HepG2 (cell line): ENCODE measurements around the gene C11orf58. TPM values are rescaled to one million over a fixed set of nuclear protein-coding genes. Genes with fewer than 3 reads are reported as not detected.

Experiments used
- ATAC-seq: fragments of 200-7000 bp; cut with Tn5 transposase; 3 replicates; pipeline ENCODE4 v1.9.1; 2020; ENCODE audit warnings: mild to moderate bottlenecking, moderate library complexity
- BruUV-seq: library from RNA; stranded (reverse); fragments of 400-500 nt; replicated peaks from 2 replicates; lab custom pipeline; 2021; lab: Mats Ljungman, UMichigan
- CTCF ChIA-PET: fragments of 300-600 bp; formaldehyde crosslinking; extraction: SDS; loops from one replicate; lab custom pipeline; 2021; ENCODE audit warnings: low total read pairs, inconsistent platforms, low intra/inter-chr PET ratio; lab: Yijun Ruan, JAX
- POLR2A ChIA-PET: fragments of 350-600 bp; sonication (Branson Sonifier 250); formaldehyde crosslinking; loops from one replicate; lab custom pipeline; 2020; ENCODE audit warnings: antibody characterized with exemption, inconsistent platforms; lab: Yijun Ruan, JAX
- DNase-seq: peaks from one replicate; pipeline ENCODE4 v3.0.0-alpha.2; 2015; ENCODE audit warnings: low spot score
- FAIRE-seq: peaks from 3 replicates; lab custom pipeline; 2011; peaks lifted over from hg19 to GRCh38; lab: Jason Lieb, UNC
- H2AFZ ChIP-seq: one replicate; pipeline ENCODE4 v1.6.1; 2011; ENCODE audit warnings: low read length, inconsistent platforms
- H3K27ac ChIP-seq: fragments of 300-600 bp; 3 replicates; pipeline ENCODE4 v1.8.0; 2011; ENCODE audit warnings: mixed run types, mild to moderate bottlenecking, mixed read lengths, low read length, inconsistent platforms; ENCODE audit not compliant: insufficient read depth; ENCODE audit errors: extremely low read length
- H3K27me3 ChIP-seq, 2 experiments: fragments of 200-600 bp in 1 of 2; 2 replicates in 1 of 2; 3 replicates in 1 of 2; pipeline versions ENCODE4 v1.6.0 to v1.8.0; 2011; ENCODE audit warnings: low read length in 2 of 2, mild to moderate bottlenecking in 2 of 2, moderate library complexity in 2 of 2, inconsistent platforms in 1 of 2; ENCODE audit not compliant: insufficient read depth in 2 of 2, control insufficient read depth in 1 of 2
- H3K36me3 ChIP-seq, 2 experiments: fragments of 200-600 bp in 1 of 2; replicated peaks in 1 of 2; 2 replicates in 1 of 2; 3 replicates in 1 of 2; pipeline versions ENCODE4 v1.5.1 to v1.8.0; 2011; ENCODE audit warnings: low read length in 2 of 2, inconsistent platforms in 1 of 2; ENCODE audit not compliant: insufficient read depth in 2 of 2, control insufficient read depth in 1 of 2
- H3K4me1 ChIP-seq: 2 replicates; pipeline ENCODE4 v1.5.1; 2012; ENCODE audit warnings: low read length, inconsistent platforms; ENCODE audit not compliant: insufficient read depth
- H3K4me2 ChIP-seq: 2 replicates; pipeline ENCODE4 v1.6.0; 2011; ENCODE audit warnings: low read depth, low read length, inconsistent platforms
- H3K4me3 ChIP-seq, 3 experiments: fragments of 200-600 bp in 1 of 3; sonication (generic), shearing (Covaris generic) in 1 of 3; replicated peaks in 1 of 3; 2 replicates each; pipeline ENCODE4 v1.5.1; 2011 to 2016; ENCODE audit warnings: low read length in 3 of 3, inconsistent platforms in 2 of 3, low read depth in 2 of 3, mild to moderate bottlenecking in 2 of 3, control low read depth in 1 of 3, mixed read lengths in 1 of 3; ENCODE audit not compliant: insufficient read depth in 1 of 3
- H3K79me2 ChIP-seq: one replicate; pipeline ENCODE4 v1.6.1; 2011; ENCODE audit warnings: low read length, inconsistent platforms; ENCODE audit not compliant: insufficient read depth
- H3K9ac ChIP-seq: 2 replicates; pipeline ENCODE4 v1.6.0; 2011; ENCODE audit warnings: mild to moderate bottlenecking, low read depth, low read length, inconsistent platforms; ENCODE audit not compliant: insufficient read depth
- H3K9me3 ChIP-seq: 2 replicates; pipeline ENCODE4 v1.5.1; 2012; ENCODE audit warnings: mild to moderate bottlenecking, low read length
- H4K20me1 ChIP-seq: 2 replicates; pipeline ENCODE4 v1.6.0; 2011; ENCODE audit warnings: inconsistent platforms, mild to moderate bottlenecking, low read length, moderate library complexity; ENCODE audit not compliant: insufficient read depth
- EEA1 ChIP-seq: sonication (generic); formaldehyde crosslinking; IDR thresholded peaks from 2 replicates; pipeline ENCODE4 v1.5.1; 2020; ENCODE audit warnings: mild to moderate bottlenecking, missing genetic modification reagents, borderline replicate concordance
- ETV6 ChIP-seq: sonication (generic); formaldehyde crosslinking; conservative IDR thresholded peaks from 2 replicates; pipeline ENCODE4 v1.4.0; 2020; ENCODE audit warnings: missing genetic modification reagents
- FOXA3 ChIP-seq: IDR thresholded peaks from 2 replicates; pipeline ENCODE4 v1.6.1; 2016; ENCODE audit warnings: missing genetic modification reagents, missing compliant biosample characterization
- FOXC1 ChIP-seq: sonication (generic); formaldehyde crosslinking; IDR thresholded peaks from 2 replicates; pipeline ENCODE4 v1.8.0; 2022; ENCODE audit warnings: mild to moderate bottlenecking, missing genetic modification reagents, borderline replicate concordance
- NBN ChIP-seq: fragments of 450-650 bp; conservative IDR thresholded peaks from 2 replicates; pipeline ENCODE4 v1.6.1; 2017
- NR2C2 ChIP-seq: sonication (generic); formaldehyde crosslinking; IDR thresholded peaks from 2 replicates; pipeline ENCODE4 v1.4.0; 2020; ENCODE audit warnings: missing genetic modification reagents, mild to moderate bottlenecking, moderate library complexity, borderline replicate concordance
- PPARG ChIP-seq: conservative IDR thresholded peaks from 2 replicates; pipeline ENCODE4 v1.6.1; 2016; ENCODE audit warnings: missing biosample characterization, missing genetic modification reagents
- RFX1 ChIP-seq: fragments of 450-650 bp; IDR thresholded peaks from 2 replicates; pipeline ENCODE4 v1.6.1; 2017
- ZBTB8A ChIP-seq: sonication (generic); formaldehyde crosslinking; IDR thresholded peaks from 2 replicates; pipeline ENCODE4 v1.4.0; 2020; ENCODE audit warnings: mild to moderate bottlenecking, low read depth, missing genetic modification reagents, borderline replicate concordance
- ZFP82 ChIP-seq: sonication (generic); formaldehyde crosslinking; IDR thresholded peaks from 2 replicates; pipeline ENCODE4 v1.5.1; 2020; ENCODE audit warnings: mild to moderate bottlenecking, missing genetic modification reagents, borderline replicate concordance
- ZMYM3 ChIP-seq: sonication (generic); formaldehyde crosslinking; IDR thresholded peaks from 2 replicates; pipeline ENCODE4 v1.5.1; 2020; ENCODE audit warnings: mild to moderate bottlenecking, missing genetic modification reagents
- ZNF232 ChIP-seq: sonication (generic); formaldehyde crosslinking; IDR thresholded peaks from 2 replicates; pipeline ENCODE4 v1.4.0; 2020; ENCODE audit warnings: missing genetic modification reagents, borderline replicate concordance
- ZNF652 ChIP-seq: IDR thresholded peaks from 2 replicates; pipeline ENCODE4 v1.6.1; 2016; ENCODE audit warnings: low read depth, borderline replicate concordance
- ZNF678 ChIP-seq: sonication (generic); formaldehyde crosslinking; IDR thresholded peaks from 2 replicates; pipeline ENCODE4 v1.4.0; 2020; ENCODE audit warnings: mild to moderate bottlenecking, missing genetic modification reagents
- ZNF792 ChIP-seq: IDR thresholded peaks from 2 replicates; pipeline ENCODE4 v1.6.1; 2016
- WGBS: methylation state at CpG from one replicate; pipeline ENCODE4 v1.1.6; 2017; ENCODE audit warnings: low lambda C conversion rate; 5-methylcytosine and 5-hydroxymethylcytosine counted together
- in situ Hi-C: cut with HindIII; loops from 2 replicates; pipeline ENCODE4 v1.10.0; 2017; ENCODE audit warnings: low pct_unique_long_range_greater_than_20kb; ENCODE audit not compliant: extremely low pct_ligation_motif_present
- intact Hi-C: fragments of 100-400 bp; cut with micrococcal nuclease; formaldehyde crosslinking; loops from one replicate; pipeline ENCODE4 v1.10.0; 2022; ENCODE audit not compliant: unreplicated experiment
- polyA plus RNA-seq, 8 experiments: library from polyadenylated mRNA; depleted of rRNA in 3 of 8; stranded (reverse) in 7 of 8; unstranded in 1 of 8; fragments of >200 nt; fragmentation: Illumina TruSeq in 4 of 8; extraction: Trizol in 4 of 8; gene quantifications; 2 replicates each; pipeline versions ENCODE4 v1.2.1 to v1.2.3, GENCODE V29; 2011 to 2016; ENCODE audit warnings: low read depth in 4 of 8, missing spikeins in 1 of 8, mixed read lengths in 1 of 8; ENCODE audit not compliant: insufficient read depth in 1 of 8
- total RNA-seq, 5 experiments: library from RNA; depleted of rRNA; stranded (reverse); fragments of >200 nt; fragmentation: Illumina TruSeq; extraction: Trizol; gene quantifications; 2 replicates each; pipeline ENCODE4 v1.2.3, GENCODE V29; 2016; ENCODE audit warnings: low read depth in 1 of 5
- TF ChIP-seq, protein P1 (sequence below): sonication (generic); formaldehyde crosslinking; IDR thresholded peaks from 2 replicates; pipeline ENCODE4 v1.4.0; 2020; ENCODE audit warnings: missing genetic modification reagents, mild to moderate bottlenecking, borderline replicate concordance
- TF ChIP-seq, protein P2 (sequence below): sonication (generic); formaldehyde crosslinking; conservative IDR thresholded peaks from 2 replicates; pipeline ENCODE4 v1.4.0; 2020; ENCODE audit warnings: missing genetic modification reagents
- TF ChIP-seq, protein P3 (sequence below): sonication (generic); formaldehyde crosslinking; IDR thresholded peaks from 2 replicates; pipeline ENCODE4 v1.5.0; 2020; ENCODE audit warnings: missing genetic modification reagents
- TF ChIP-seq, protein P4 (sequence below): sonication (generic); formaldehyde crosslinking; IDR thresholded peaks from 2 replicates; pipeline ENCODE4 v1.4.0; 2020; ENCODE audit warnings: mild to moderate bottlenecking, missing genetic modification reagents

The C11orf58 gene
- total and polyA plus RNA-seq, 2 of the 13 experiments (the other 11 are each of a cell fraction or from before 2014, with no cell fraction given): 83.8 to 167 TPM

DNA sequence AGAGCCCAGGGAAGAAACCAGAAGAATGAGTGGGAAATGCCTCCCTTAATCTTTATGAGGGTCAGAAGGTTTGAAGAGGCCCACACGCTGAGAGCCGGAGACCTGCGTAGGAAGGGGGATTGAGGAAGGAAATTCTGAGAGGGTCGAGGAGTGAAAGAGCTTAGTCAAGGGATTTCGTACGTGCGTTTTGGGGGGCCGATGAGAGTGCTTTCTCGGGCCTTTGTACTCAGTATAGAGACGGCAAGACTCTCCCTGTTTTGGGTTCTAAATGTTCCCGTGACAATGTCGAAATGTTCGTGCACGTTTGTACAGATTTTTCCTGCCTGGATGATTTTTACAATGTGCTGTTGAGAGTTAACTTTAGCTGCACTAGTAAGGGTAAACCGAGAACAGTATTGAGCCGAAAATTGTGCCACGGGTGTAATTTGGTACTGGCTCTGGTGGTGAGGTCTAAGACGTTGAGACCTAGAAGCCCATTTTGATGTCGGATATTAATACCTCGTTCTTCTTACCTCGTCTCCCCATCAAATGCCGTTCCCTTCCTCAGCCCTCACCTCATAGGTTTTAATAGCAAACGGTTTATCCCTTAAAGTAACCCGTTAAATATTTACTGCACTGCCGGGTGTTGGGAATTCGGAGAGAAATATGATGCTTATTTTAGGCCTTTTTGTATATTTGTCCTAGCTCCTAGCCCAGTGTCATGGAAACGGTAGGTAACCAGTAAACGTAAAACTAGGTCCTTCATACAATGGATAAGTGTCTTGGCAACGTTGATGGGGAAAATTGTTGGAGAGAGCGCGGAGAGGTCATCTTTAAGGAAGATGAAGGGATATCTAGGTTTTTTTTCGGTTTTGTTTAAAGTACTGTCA, 734 bp downstream of the C11orf58 start:
- Histone ChIP-seq H3K9me3 (no peaks in the 10 kb centered on the region), H3K4me3 (peak overlapping the region; percentile 74 to 92 (median 90)), H3K36me3 (peaks cover 0 to 2% of the 10 kb centered on the region in 2 experiments; a peak in 4 of 5 replicates), H3K4me1 (peaks cover 37% of the 10 kb centered on the region), H3K27ac (peak overlapping the region; percentile 95), H2AFZ (no peak overlapping the region), H3K9ac (peak overlapping the region; percentile 99), H4K20me1 (peaks cover 36% of the 10 kb centered on the region), H3K27me3 (no peaks in the 10 kb centered on the region; a peak in 1 of 5 replicates), H3K4me2 (peak overlapping the region; percentile 72), H3K79me2 (peaks cover 61% of the 10 kb centered on the region)
- CTCF ChIA-PET: no interaction called here
- ATAC-seq (no peak; the same call in 2 of the 3 replicates), DNase-seq (no peak), FAIRE-seq (no peak)
- TSS peak; percentile 82 for BruUV-seq
- WGBS: 2% methylated on average over 32 of the region's 32 CpGs
- POLR2A ChIA-PET: interaction anchor here (0.7 to 3.1 kb wide), 6 partner anchors 8 to 1089 kb away, joined by 3 to 12 read pairs (median 4); no protein-coding TSS in a partner anchor
- intact Hi-C loops (no loop called here), in situ Hi-C loops (no loop called here)
- TF ChIP-seq, protein P1, sequence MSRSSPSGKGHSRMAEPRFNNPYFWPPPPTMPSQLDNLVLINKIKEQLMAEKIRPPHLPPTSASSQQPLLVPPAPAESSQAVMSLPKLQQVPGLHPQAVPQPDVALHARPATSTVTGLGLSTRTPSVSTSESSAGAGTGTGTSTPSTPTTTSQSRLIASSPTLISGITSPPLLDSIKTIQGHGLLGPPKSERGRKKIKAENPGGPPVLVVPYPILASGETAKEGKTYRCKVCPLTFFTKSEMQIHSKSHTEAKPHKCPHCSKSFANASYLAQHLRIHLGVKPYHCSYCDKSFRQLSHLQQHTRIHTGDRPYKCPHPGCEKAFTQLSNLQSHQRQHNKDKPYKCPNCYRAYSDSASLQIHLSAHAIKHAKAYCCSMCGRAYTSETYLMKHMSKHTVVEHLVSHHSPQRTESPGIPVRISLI: no peak
- TF ChIP-seq ZMYM3 (CRISPR knock-in tag) (no peak), NBN (no peak), NR2C2 (CRISPR knock-in tag) (no peak), ZFP82 (CRISPR knock-in tag) (no peak), ZNF678 (CRISPR knock-in tag) (no peak), ETV6 (CRISPR knock-in tag) (no peak), FOXC1 (no peak), ZNF232 (CRISPR knock-in tag) (peak; percentile 27; the same call in 1 of the 2 replicates), EEA1 (CRISPR knock-in tag) (no peak), ZBTB8A (CRISPR knock-in tag) (0 out of 2 replicates have a peak, but pooled peaks have one; percentile 8), PPARG (CRISPR knock-in tag) (no peak), RFX1 (peak; percentile 29; the same call in 1 of the 2 replicates), ZNF652 (CRISPR knock-in tag) (no peak), FOXA3 (CRISPR knock-in tag) (no peak), ZNF792 (0 out of 2 replicates have a peak, but pooled peaks have one; percentile 12)
- TF ChIP-seq, protein P2, sequence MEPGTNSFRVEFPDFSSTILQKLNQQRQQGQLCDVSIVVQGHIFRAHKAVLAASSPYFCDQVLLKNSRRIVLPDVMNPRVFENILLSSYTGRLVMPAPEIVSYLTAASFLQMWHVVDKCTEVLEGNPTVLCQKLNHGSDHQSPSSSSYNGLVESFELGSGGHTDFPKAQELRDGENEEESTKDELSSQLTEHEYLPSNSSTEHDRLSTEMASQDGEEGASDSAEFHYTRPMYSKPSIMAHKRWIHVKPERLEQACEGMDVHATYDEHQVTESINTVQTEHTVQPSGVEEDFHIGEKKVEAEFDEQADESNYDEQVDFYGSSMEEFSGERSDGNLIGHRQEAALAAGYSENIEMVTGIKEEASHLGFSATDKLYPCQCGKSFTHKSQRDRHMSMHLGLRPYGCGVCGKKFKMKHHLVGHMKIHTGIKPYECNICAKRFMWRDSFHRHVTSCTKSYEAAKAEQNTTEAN (CRISPR knock-in tag): 0 out of 2 replicates have a peak, but pooled peaks have one; percentile 1
- TF ChIP-seq, protein P3, sequence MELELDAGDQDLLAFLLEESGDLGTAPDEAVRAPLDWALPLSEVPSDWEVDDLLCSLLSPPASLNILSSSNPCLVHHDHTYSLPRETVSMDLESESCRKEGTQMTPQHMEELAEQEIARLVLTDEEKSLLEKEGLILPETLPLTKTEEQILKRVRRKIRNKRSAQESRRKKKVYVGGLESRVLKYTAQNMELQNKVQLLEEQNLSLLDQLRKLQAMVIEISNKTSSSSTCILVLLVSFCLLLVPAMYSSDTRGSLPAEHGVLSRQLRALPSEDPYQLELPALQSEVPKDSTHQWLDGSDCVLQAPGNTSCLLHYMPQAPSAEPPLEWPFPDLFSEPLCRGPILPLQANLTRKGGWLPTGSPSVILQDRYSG (CRISPR knock-in tag): peak; percentile 26; the same call in 1 of the 2 replicates
- TF ChIP-seq, protein P4, sequence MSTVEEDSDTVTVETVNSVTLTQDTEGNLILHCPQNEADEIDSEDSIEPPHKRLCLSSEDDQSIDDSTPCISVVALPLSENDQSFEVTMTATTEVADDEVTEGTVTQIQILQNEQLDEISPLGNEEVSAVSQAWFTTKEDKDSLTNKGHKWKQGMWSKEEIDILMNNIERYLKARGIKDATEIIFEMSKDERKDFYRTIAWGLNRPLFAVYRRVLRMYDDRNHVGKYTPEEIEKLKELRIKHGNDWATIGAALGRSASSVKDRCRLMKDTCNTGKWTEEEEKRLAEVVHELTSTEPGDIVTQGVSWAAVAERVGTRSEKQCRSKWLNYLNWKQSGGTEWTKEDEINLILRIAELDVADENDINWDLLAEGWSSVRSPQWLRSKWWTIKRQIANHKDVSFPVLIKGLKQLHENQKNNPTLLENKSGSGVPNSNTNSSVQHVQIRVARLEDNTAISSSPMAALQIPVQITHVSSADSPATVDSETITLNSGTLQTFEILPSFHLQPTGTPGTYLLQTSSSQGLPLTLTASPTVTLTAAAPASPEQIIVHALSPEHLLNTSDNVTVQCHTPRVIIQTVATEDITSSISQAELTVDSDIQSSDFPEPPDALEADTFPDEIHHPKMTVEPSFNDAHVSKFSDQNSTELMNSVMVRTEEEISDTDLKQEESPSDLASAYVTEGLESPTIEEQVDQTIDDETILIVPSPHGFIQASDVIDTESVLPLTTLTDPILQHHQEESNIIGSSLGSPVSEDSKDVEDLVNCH: no peak
